DMS79 (cell line): ENCODE data around the gene GDI1.

ENCODE experiments used
- DNase-seq: peaks from one replicate; lab custom pipeline; 2025; lab: John Stamatoyannopoulos, UW

GDI1 gene

DNA sequence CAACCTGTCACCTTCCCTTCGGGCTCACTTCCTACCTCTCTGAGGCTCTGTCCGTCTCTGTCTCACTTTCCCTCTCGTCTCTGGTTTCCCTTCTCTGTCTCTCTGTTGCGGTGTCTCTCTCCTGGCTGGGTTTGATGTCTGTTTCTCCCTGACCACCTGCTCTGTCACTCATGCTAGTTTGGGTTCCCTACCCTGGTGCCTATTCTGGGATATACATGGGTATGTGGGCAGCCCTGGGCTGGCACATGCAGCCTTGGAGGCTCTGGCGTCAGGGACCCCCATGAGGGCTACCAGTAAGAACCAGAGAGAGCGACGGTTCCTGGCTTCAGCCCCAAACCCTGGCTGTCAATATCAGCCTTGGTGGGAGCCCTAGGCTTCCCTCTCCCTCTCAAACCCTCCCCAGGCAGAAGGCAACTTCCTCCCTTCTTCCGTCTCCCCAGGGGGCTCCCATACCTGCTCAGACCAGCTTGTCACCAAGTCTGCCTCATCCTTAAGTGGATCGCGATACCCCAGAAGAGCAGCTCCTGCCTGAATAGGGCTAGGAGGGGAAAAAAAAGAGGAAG is 28.2 kb upstream of the GDI1 start:
- no peak for DNase-seq

DNA sequence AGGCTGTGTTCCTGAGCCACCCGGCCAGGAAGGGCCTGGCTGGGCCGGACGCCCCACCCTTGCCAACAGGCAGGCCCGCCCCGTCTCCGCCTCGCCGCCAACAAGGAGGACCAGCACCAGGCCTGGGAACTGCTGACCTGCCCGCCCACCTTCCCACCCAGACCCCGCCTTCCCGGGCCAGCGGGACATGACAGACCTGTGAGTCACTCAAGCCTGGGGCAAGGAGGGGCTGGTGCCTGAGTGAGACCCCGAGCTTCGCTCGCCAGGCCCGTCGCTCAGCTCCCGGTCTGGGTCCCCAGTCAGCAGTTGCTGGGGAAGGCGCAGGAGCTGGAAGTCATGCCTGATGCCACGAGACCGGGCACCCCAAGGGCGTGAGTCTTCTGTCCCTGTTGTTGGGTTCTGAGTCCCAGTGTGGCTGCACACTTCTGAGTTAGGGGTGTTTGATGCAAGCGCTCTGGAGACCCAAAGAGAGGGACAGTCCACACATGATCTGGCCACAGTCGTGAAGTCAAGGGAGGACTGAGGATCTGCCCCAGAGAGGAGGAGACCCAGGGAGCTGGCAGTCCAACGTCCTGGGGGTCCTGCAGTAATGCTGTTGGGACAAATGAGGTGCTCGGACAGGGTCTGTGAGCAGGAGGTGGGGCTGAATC is 27.6 kb upstream of the GDI1 start, which contains the start of gene DNASE1L1:
TSS of gene DNASE1L1 (minus strand) at position 33 of the 650 bp plus-strand sequence. CDS start 3,686 bp downstream, outside the sequence.
- no peak for DNase-seq

DNA sequence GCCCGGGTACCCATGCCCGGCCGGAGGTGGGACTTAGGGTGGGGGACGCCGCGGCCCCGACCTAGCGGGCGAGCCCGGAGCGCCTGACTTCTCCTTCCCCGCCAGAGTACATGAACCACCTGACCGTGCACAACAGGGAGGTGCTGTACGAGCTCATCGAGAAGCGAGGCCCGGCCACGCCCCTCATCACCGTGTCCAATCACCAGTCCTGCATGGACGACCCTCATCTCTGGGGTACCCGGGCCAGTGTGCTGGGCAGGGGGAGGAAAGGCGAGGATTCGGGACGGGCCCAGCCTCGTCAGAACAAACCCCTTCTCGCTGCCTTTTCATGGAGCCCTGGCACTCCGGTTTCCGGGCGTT is 25.0 kb upstream of the GDI1 start:
- peak; percentile 37 for DNase-seq

DNA sequence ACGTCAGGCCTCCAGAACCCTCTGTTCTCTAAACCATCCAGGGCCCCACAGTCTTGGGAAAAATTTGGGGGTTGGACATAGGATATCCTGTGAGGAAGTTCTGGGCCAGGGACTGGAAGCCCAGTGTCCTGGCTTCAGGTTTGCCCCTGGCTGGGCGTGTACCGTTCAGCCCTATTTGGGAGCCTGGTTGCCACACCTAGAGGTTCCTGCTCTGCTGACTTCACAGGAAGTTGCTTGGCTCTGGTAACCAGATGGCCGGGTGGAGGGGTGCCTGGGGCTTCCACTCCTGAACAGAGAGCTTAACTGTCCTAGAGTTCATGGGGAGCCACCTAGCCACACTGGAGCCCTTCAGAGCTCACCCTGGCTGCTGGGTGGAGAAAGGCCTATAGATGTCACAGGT is 24.5 kb upstream of the GDI1 start:
- DNase-seq = no peak

DNA sequence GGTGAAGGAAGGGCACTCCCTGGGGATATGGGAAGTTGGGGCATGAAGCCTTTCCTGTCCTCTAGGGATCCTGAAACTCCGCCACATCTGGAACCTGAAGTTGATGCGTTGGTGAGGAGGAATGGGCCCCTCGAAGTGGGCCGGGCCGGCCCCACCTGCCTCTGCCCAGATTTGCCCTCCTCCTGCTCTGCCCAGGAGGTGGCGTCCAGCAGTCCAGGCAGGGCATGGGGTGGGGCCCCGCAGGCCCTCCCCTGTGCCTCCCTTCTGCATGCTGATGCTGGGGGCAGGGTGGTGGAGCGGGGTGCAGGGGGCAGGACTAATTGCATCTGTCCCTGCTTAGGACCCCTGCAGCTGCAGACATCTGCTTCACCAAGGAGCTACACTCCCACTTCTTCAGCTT is 23.8 kb upstream of the GDI1 start:
- no peak for DNase-seq

DNA sequence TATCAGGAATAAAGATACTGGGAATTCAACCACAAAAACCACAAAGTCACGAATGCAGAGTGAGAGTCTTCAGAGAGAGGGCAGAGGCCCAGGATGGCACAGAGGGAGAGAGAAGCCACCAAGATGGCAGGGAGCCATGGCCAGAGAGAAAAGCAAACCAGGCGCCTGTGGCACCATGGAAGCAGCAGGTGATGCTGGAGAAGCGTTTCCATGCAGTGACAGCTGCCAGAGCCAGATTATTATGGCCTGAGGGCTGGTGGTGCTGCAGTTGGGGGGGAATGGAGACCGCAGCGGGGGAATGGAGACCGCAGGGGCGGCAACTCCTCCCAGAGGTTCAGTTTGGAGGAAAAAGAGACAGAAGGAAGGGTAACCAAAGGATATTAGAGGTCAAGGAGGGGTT is 19.8 kb upstream of the GDI1 start:
- peak; percentile 39 for DNase-seq

DNA sequence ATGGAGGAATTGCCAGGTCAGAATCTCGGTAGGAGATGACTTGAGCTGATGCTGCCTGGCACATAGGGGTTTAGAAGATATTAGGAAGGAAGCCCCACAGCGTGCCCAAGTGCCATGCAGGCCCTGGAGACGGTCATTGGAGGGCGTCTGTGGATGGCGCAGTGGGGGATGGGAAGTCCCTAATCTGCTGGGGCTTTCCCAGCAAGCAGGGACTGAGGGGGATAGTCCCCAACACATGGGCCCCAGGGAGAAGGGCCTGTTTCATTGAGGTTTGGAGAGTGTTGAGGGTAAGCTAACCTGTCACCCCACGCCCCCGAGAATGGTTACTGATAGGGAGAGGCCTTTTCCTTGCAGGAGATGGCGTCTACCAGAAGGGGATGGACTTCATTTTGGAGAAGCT is 17.8 kb upstream of the GDI1 start:
- no peak for DNase-seq

DNA sequence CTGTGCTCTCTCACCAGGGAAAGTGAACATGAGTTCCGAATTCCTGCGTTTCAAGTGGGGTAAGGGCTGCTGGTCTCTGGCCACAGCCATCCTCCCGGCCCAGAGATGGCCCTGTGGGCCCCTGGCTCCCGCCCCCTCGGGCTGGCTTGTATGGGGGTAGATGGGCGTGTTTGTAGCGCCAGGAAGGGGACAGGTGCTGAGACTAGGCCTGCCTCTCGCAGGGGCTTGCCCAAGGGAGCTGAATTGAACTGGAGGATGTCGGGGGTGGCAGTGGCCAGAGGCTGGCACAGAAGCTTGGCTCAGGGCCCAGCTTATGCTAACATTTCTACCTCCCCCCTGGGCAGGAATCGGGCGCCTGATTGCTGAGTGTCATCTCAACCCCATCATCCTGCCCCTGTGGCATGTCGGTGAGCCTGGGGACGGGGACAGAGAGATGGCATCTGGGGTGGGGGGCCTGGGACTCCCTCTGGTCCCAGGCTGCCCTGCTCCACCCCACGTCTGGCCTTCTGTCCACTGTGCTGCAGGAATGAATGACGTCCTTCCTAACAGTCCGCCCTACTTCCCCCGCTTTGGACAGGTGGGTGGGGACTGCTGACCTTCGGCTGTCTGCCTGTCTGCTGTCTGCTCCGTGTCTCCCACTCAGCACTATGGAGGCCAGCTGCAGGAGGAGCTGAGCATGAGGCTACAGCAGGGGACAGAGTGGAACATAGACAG is 17.1 kb upstream of the GDI1 start:
- DNase-seq = peak; percentile 50

DNA sequence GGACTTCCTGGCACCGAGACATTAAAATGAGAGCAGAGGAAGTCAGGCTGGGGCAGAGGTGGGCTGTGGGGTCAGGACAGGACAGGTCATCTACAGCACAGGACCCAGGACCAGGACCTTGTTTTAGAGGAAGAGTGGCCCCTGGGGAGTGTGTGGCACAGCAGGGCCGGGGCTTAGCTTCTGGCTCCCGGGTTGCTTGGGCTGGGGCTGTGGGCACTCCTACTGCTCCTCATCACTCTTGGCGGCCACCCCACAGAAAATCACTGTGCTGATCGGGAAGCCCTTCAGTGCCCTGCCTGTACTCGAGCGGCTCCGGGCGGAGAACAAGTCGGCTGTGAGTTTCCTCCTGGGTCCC is 16.6 kb upstream of the GDI1 start:
- DNase-seq = no peak

DNA sequence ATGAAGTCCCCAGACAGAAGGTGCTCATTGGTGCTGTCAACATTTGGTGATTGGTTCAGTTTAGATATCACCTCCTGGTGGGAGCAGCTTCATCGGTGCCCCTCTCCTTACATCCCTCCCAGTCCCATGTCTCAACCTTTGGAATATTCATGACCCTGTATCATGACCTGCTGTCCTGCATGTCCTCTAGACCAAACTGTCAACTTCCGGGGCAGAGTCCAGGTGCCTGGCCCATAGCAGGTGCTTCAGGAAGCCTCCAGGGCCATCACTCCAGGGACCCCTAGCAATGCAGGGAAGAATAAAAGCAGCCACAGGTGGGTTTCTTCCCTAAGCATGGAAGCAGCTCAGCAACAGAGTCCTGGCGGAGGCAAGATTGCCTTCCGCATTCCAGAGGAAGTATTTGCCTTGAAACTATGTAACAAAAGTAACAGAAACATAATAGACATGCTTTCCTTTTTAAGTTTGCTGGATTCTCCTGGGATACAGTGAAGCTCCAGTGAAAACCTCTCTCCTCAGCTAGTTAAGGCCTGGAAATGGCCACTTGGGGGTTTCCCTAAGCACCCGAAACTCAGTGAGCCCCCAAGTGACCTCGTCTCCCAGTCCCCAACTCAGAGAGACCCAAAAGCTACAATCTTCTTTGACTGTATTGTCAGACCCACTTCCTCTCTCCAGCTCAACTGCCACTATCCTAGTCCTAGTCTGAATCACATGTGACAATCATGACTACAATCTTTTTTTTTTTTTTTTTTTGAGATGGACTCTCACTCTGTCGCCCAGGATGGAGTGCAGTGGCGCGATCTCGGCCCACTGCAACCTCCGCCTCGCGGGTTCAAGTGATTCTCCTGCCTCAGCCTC is 9.8 kb upstream of the GDI1 start:
- DNase-seq = no peak

DNA sequence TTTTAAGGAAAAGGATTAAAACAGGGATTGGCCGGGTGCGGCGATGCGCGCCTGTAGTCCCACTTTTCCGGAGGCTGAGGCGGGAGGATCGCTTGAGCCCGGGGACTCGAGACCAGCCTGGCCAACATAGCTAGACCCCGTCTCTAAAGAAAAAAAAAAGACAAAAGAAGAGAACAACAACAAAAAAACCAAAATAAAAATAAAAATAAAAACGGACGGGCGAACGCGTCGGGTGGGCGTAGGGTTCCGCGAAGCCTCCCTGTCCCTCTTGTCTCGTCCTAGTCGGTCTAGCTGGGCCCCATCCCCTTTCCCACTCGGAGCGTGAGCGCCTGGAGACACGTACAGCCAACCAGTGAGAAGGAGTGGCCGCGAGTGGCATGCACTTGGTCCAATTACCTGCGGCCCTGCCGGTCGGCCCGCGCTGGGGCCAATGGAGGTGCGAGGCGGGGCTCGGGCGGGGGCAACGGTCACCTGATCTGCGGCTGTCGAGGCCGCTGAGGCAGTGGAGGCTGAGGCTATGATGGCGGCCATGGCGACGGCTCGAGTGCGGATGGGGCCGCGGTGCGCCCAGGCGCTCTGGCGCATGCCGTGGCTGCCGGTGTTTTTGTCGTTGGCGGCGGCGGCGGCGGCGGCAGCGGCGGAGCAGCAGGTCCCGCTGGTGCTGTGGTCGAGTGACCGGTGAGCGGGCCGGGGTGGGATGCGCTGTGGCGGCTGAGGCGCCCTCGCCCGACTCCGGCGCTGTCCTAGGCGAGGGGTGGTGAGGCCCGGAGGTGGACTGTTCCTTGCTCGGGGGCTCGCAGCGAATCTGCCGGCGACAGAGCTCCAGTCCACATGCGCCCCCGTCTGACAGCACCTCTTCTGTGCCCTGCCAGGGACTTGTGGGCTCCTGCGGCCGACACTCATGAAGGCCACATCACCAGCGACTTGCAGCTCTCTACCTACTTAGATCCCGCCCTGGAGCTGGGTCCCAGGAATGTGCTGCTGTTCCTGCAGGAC is 8.5 kb upstream of the GDI1 start, which contains the start of gene ATP6AP1:
TSS of gene ATP6AP1 (plus strand) at position 502 of the 996 bp plus-strand sequence. CDS start at position 518, 16 bp downstream.
- DNase-seq = peak; percentile 65

DNA sequence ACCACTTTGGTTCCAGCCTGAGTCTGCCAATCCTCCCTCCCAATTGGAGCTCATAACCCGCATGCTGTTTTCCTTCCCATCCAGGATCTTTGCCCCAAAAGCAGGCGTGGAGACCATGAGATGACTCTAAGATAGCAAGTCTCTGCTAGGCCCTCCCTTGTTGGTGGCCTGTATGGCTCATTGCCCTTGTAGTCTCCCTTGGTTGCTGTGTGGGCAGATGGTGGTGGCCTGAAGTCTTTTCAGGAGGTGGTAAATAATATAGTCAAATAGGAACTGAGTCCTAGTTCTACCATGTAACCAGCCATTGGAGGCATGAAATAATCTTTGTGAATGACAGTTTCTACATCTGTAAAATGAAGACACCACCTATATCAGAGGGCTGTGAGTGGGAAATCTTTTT is 7.2 kb upstream of the GDI1 start:
- DNase-seq = no peak

DNA sequence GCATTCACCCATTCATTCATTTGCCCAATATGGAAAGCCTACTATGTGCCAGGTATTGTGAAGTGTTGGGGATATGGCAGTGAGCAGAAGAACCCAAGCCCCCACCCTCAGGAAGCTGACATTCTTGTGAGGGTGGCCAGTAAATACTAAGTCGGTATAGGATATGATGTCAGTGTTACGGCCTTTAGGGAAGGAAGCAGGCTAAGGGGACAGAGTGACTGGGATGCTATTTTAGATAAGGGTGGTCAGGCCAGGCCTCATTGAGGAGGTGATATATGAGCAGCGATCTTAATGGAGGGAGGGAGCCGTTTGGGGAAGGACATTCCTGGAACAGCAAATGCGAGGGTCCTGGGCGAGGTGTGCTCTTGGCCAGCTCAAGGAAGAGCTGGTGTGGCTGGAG is 6.5 kb upstream of the GDI1 start:
- DNase-seq = no peak

DNA sequence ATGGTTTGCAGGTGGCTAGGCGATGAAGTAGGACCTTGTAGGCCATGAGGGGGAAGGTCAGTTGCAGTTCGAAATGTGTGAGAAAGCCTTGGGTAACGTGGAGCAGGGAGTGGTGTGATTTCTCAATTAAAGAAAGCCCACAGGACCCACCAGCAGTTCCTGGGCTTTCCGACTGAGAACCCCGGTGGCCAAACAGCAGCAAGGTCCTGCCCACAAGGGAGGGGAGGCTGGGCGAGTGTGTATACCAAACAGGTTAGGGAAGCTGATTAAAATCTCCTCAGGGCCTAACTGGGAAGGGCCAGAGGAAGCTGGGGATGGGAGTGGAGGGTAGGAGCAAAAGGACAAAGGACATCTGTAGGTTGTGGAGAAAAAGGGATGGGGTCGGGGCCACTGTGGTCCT is 6.0 kb upstream of the GDI1 start:
- DNase-seq = no peak

DNA sequence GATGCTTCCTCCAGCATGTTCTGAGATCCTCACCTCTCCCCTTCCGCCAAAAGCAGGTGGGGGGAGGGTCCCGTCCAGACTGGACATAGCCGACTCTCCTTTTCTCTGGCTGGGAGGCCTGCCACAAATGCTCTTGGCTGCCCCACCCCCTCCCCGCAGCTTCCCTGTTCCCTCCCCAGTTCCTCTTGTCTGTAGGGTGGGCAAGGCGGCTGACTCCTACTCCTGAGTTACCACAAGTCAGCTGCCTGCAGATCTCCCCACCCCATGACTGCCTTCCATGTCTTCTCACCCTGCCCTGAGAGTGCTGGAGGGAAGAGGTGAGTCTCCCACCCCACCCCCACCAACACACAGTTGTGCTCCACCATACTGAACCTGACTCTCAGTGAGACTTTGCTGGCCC is 5.6 kb upstream of the GDI1 start:
- no peak for DNase-seq

DNA sequence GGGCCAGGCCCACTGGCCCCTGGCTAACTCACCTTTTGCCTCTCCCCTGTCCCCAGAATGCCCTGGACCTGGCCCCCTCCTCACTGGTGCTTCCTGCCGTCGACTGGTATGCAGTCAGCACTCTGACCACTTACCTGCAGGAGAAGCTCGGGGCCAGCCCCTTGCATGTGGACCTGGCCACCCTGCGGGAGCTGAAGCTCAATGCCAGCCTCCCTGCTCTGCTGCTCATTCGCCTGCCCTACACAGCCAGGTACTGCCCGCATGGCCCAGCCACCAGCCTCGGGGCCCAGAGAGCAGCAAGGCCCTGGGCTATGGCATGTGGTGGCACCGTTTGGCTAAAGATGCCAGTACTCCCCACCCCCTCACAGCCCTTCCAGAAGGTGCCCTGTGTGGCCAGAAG is 4.7 kb upstream of the GDI1 start:
- DNase-seq = no peak

DNA sequence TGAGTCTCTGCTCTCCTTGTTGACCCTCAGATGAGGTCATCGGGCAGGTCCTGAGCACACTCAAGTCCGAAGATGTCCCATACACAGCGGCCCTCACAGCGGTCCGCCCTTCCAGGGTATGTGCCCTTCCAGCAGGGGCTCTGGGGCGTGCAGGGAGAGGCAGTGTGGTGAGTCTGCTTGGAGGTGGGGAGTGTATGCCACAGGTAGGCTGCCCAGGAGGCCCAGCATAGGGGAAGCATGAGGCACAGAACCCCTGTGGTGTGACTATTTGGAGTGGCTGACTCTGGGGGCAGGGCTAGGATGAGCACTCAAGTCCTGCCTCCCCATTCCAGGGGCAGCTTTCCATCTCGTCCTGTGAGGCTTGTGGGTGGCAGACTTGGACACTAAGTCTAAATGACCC is 3.3 kb upstream of the GDI1 start:
- DNase-seq = no peak

DNA sequence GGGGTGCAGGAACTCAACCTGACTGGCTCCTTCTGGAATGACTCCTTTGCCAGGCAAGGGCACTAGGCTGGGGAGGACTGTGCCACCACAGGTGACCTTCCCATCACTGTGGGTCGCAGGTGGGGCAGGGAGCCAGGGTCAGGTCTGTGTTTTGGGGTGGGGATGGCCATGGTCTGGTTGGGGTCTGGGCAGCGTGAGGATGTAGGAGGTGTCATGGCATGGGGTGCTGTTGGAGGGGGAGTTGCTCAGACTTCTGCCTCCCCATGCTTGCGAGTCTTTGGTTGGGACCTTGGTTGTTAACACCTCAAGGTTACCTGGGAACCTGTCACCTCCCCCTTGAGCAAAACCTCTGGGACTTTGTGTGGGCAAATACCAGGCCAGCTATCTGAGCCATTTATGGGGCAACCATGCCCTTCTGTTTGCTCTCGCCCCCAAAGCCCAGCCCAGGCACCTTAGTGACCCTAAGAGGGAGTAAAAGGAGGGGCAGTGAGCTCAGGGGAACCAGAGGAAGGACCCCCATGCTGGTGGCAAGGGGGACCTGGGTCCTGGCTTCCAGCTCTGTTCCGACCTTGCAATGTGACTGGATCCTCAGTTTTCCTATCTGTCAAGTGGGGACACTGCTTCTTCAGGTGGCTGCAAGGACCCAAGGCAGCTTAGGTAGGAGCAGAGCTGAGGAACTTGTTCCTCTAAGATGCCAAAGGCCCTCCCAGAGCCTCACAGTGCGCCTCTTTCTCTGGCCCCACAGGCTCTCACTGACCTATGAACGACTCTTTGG is 2.4 kb upstream of the GDI1 start:
- DNase-seq = no peak

DNA sequence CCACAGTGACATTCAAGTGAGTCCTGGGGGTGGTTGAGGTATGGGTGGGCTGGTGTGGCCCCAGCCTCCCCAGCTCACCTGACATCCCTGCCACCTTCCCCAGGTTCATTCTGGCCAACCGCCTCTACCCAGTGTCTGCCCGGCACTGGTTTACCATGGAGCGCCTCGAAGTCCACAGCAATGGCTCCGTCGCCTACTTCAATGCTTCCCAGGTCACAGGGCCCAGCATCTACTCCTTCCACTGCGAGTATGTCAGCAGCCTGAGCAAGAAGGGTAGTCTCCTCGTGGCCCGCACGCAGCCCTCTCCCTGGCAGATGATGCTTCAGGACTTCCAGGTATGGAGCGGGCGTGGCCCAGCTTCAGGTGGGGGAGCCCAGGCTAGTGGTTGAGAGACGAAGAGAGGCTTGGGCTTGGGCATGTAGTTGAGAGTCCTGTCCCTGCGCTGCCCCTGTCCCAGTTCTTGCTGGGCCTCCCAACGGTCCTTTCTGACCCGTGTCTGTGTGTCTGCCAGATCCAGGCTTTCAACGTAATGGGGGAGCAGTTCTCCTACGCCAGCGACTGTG is 1.7 kb upstream of the GDI1 start:
- no peak for DNase-seq

DNA sequence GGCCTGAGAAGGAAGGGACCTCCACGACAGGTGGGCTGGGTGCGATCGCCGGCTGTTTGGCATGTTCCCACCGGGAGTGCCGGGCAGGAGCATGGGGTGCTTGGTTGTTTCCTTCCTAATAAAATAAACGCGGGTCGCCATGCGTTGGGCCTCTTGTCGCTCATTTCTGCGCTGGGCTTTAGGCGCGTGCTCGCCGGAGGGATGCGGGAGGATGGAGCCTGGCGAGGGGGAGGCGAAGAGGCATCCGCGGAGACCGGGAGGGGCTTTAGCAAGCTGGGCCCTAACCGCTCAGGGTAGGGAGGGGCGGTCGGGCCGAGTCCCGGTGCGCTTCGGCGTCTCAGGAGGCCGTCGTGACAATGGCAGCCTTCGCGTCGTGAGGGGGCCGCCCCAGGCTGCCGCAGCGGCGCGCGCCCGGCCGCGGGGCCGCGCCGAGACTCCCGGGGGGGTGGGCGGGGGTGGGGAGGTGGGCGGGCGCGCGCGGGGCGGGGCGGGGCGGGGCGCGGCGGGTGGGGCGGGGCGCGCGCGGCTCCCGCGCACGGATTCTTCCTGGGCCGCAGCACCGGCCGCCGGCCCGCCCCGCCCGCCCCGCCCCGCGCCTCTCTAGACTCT is 476 bp upstream of the GDI1 start:
- DNase-seq = no peak
